DMS153 treated with DMSO at 0.1 percent for 48 hours (cell line): ENCODE data around the gene SLC25A6.
"Not testable (repeated sequence)": the region's sequence is repeated elsewhere in the genome, so short reads cannot be mapped to it uniquely, and the experiment has no call there.

Experiments used
- DNase-seq: peaks from one replicate; lab custom pipeline; 2025; ENCODE audit not compliant: unreplicated experiment; lab: John Stamatoyannopoulos, UW

SLC25A6 gene

DNA sequence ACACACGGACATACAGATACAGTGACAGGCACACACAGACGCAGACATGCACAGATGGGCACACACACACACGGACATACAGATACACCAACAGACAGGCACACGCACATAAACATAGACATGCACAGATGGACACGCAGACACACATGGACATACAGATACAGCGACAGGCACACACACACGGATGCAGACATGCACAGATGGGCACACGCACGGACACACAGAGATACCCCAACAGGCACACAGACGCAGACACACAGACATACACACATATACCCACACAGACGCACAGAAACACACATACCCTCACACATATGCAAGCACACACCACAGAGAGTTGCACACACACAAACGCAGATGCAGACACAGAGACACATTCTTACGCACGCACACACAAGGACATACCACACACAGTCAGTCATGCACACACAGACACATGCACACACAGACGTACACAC lies 24.4 kb upstream of the SLC25A6 start:
- no peak for DNase-seq

DNA sequence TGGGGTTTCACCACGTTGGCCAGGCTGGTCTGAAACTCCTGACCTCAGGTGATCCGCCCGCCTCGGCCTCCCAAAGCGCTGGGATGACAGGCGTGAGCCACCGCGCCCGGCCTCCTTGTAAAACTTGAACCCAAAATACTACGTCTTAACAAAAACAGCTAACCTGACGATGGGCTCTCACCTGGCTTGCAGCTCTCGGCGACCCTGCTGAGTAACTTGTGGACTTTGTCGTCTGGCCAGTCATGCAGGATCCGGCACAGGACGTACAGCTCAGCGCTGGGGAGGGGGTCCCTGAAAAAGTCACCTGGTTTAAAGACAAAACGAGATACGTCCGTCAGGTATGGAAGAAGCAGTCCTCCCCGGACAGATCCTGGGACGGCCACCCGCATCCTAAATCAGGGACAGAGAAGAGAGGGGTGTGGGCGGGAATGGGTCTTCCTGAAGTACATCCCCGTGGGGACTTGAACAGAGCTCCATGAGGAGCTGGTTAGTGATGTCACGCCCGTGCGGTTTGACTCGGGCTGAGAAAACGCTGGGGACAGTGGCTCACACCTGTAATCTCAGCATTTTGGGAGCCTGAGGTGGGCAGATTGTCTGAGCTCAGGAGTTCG lies 20.7 kb upstream of the SLC25A6 start:
- DNase-seq: no peak

DNA sequence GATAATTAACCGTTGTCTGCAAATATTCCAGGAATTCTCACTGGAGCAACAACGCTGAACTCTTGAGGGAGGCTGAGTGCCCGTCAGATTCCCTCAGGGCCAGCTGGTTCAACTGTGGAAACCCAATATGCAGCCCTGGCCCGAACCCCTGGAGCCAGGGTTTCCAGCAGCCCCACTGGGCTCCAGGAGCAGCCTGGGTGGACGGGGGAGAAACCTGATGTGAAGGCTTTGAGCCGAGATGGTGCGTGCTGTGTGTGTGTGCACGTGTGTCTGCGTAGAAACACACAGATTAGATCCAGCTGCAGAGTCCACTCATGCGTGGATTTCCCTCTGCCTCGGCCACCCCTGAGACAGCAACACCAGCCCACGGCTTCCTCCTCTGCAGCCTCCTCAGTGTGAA lies 19.4 kb upstream of the SLC25A6 start:
- no peak for DNase-seq

DNA sequence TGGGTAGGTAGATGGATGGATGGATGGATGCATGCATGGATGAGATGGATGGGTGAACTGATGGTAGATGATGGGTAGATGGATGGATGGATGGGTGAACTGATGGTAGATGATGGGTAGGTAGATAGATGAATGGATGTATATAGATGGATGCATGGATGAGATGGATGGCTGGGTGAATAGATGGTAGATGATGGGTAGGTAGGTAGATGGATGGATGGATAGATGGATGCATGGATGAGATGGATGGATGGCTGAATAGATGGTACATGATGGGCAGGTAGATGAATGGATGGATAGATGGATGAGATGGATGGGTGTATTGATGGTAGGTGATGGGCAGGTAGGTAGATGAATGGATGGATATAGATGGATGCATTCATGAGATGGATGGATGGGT lies 15.1 kb upstream of the SLC25A6 start:
- no peak for DNase-seq

- DNase-seq: not testable (repeated sequence)
These were observed 13.9 kb upstream of the SLC25A6 start for GRCh38 chrX:1405769-1406168.

DNA sequence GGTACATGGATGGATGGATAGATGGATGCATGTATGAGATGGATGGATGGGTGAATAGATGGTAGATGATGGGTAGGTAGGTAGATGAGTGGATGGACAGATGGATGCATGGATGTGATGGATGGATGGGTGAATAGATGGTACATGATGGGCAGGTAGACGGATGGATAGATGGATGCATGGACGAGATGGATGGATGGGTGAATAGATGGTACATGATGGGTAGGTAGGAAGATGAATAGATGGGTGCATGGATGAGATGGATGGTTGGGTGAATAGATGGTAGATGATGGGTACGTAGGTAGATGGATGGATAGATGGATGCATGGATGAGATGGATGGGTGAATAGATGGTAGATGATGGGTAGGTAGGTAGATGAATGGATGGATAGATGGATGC lies 12.0 kb upstream of the SLC25A6 start:
- not testable (repeated sequence) for DNase-seq

DNA sequence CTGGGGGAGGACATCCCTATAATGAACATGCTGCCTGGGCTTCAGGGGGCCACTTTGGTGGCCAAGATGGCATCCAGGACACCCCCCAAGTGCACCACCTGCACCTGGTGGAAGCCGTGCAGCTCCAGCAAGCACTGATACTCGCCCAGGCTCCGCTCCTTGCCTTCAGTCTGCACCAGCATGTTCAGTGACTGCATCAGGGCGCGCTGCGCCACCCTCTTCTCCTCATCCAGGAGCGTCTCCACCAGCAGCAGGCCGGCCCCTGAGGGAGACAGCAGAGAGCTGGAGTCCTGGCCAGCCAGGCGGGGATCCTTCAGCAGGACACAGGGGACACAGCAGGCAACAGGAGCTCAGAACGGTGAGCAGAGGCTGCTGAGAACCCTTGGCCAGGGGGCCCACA lies 11.3 kb upstream of the SLC25A6 start:
- DNase-seq: no peak

GRCh38 chrX:1401611-1402430 lies 9.9 kb upstream of the SLC25A6 start:
- no peak for DNase-seq

DNA sequence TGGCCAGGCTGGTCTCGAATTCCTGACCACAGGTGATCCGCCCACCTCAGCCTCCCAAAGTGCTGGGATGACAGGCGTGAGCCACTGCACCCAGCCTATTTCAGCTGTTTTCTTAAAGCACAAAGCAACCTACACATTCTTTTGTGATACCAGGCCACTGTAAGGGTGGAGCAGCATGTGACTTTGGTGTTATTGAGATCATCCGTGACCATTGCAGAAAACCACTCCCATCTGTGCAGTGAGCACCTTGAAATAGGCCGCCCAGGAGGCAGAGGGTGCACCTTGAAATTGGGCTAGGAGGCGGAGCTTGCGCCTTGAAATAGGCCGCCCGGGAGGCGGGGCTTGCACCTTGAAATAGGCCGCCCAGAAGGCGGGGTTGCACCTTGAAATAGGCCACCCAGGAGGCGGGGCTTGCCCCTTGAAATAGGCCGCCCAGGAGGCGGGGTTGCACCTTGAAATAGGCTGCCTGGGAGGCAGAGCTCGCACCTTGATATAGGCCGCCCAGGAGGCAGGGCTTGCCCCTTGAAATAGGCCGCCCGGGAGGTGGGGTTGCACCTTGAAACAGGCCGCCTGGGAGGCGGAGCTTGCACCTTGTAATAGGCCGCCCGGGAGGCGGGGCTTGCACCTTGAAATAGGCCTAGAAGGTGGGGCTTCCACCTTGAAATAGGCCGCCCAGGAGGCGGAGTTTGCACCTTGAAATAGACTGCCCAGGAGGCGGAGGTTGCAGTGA lies 9.0 kb upstream of the SLC25A6 start:
- no peak for DNase-seq

- DNase-seq: no peak
These were observed 8.1 kb upstream of the SLC25A6 start for GRCh38 chrX:1400049-1400448.

GRCh38 chrX:1398431-1399340 lies 6.8 kb upstream of the SLC25A6 start:
- DNase-seq: no peak

DNA sequence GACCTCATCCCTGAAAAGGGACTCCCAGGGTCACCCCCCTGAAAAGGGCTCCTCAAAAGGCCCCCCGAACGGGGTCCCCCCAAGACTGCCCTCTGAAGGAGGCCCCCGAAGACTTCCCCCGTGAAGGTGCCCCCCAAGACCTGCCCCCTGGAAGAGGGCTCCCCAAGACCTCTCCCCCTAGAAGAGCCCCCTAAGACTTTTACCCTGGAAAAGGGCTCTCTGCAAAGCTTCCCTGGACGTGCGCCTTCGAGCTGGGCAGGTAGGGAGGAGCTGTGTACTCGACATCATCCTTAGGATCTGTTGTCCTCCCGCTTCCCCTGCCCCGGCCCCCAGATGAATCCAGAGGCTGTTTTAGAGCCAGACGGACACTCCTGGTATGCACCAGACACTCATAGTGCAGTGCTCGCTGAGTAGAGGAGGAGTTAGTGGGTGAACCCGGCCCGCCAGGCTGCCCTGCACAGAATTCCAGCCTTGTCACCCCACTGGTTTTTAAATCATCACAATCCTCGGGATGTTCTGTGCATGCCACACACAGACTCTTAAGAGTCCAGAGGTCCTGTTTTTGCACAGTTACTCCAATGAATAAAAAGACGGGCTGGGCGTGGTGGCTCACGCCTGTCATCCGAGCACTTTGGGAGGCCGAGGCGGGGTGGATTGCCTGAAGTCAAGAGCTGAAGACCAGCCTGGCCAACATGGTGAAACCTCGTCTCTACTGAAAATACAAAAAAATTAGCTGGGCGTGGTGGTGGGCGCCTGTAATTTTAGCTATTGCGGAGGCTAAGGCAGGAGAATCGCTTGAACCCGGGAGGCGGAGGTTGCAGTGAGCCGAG lies 5.7 kb upstream of the SLC25A6 start:
- DNase-seq: no peak

GRCh38 chrX:1397001-1397400 lies 5.1 kb upstream of the SLC25A6 start:
- DNase-seq: no peak

GRCh38 chrX:1395646-1396216 lies 3.8 kb upstream of the SLC25A6 start:
- DNase-seq: no peak

GRCh38 chrX:1394731-1395501 lies 3.0 kb upstream of the SLC25A6 start:
- DNase-seq: no peak

DNA sequence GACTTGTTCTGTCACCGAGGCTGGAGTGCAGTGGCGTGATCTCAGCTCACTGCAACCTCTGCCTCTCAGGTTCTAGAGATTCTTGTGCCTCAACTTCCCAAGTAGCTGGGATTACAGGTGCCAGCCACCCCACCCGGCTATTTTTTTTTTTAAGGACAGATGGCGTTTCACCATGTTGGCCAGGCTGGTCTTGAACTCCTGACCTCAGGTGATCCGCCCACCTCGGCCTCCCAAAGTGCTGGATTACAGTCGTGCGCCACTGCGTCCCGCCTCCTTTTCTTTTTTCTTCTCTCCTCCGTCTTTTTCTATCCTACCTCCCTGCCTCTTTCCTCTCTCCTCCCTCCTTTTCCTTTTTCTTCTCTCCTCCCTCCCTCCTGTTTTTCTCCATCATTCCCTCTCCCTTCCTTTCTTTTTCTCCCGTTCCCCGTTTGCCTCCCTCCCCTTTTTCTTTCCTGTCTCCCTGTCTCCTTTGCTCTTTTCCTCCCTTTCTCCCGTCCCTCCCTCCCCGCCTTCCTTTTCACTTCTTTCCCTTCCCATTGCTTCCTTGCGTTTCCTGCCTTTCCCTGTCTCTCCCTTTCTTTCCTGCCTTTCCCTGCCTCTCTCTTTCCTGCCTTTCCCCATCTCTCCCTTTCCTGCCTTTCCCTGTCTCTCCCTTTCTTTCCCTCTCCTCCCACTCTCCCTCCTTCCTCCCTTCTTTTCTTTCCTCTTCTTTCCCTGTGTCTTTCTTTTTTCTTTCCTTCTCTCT lies 2.1 kb upstream of the SLC25A6 start:
- no peak for DNase-seq

DNA sequence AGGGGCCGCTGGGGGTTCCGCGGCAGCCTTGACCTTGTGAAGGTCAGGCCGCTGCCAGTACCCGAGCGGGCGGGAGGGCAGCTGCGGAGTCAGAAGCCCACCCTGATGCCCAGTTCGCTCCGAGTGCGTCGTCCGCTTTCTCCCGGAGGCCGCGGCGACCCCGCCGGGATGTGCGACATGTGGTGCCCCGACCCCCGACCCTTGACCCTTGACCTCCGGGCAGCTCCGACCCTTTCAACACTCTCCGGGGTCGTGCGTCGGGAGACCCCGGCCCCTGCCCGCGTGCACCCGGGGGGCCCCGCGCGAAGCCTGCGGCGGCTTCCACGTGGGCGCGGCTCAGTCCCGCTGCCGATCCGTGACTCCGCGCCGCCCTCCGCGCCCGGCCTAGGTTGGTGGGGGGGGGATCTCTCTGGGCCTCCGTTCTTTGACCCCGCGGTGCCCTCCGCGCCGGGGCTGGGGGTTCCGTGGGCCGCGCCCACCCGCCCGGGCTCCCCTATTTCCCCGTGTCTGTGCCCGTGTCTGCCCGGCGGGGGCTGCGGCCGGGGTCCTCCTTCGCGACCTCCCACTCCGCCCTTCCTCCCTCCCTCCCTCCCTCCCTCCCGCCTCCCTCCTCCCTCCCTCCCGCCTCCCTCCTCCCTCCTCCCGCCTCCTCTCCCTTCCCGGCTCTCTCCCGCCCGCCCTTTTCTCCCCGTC lies 609 bp upstream of the SLC25A6 start:
- DNase-seq: no peak

DNA sequence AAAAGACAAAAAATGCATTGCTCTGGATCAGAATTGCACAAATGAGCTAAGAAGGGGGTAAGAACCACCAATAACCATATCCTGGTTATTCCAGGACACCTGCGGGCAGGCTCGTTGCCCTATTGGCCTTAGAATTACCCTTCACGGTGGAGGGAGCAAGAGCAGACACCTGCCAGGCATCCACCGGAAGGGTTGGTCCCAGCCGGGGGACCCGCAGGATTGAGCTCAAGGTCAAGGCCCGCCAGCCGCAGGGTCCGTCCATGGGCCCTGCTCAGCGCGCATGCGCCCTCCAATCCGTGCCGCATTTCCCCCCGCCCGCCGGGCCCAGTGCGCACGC lies 575 bp downstream of the SLC25A6 start:
- no peak for DNase-seq
